ENCODE measurements around the gene MRPL10.
"Not testable (repeated sequence)": the region's sequence is repeated elsewhere in the genome, so short reads cannot be mapped to it uniquely, and the experiment has no call there.

The MRPL10 gene

DNA sequence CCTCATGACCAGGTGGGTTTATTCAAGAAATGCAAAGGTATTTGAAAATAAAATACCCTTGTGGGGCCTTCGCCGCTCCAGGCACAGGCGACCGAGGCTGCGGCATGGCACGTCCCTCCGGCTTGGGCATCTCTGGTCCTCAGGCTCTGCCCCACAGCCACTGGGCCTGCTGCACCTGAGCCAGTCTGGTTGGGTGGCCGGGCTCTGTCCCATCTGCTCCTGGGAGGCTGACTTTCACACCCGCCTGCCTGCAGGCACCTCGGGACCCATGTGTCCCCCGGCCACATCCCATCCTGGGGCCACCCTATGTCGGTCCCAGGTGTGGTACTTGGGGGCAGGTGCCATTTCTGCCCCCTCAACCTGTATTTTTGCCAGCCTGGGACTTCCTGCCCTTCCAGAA is 30.7 kb downstream of the MRPL10 start:
- no peak overlapping the region for H3K4me3 ChIP-seq (ENCODE audit: low read depth, low read length)

DNA sequence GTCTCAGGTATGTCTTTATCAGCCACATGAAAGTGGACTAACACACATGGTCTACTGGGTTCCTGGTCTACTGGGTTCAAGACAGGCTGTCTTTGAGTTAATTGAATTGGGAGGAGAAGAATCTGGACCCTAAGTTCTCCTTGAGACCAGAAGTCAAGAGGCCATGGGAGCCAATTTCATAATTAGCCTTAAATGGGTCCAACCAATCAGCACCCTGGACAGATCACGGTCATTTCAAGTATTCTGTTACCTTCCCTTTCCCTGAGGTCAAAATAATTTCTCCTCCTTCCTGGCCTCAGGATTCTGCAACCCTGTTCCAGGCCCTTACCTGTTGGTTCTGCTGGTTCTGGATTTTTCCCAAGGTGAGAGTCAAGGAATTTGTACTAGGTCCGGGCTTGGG is 33.5 kb downstream of the MRPL10 start:
- no peak overlapping the region for H3K4me3 ChIP-seq (ENCODE audit: low read depth, low read length)

DNA sequence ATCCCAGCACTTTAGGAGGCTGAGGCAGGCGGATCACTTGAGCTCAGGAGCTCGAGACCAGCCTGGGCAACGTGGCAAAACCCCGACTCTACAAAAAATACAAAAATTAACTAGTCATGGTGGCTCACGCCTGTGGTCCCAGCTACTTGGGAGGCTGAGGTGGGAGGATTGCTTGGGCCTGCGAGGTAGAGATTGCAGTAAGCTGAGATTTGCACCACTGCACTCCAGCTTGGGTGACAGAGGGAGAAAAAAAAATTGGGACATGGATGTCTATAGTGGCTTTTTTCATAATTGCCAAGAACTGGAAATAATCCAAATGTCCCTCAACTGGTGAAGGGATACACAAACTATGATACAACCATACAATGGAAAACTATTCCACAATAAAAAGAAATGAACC is 38.4 kb downstream of the MRPL10 start:
- no peak overlapping the region for H3K4me3 ChIP-seq (ENCODE audit: low read depth, low read length)

DNA sequence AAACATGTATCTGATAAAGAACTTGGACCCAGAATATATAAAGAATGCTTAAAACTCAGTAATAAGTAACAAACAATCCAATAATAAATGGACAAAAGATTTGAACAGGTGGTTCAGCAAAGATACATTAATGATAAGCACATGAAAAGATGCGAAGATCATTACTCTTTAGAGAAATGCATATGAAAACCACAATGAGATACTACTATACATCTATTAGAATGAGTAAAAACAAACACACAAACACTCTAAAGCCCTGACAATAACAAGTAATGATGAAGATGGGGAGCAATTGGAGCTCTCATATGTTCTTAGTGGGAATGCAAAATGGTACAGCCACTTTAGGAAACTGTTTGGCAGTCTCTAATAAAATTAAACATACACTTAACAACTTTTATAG is 38.9 kb downstream of the MRPL10 start:
- no peak overlapping the region for H3K4me3 ChIP-seq (ENCODE audit: low read depth, low read length)

DNA sequence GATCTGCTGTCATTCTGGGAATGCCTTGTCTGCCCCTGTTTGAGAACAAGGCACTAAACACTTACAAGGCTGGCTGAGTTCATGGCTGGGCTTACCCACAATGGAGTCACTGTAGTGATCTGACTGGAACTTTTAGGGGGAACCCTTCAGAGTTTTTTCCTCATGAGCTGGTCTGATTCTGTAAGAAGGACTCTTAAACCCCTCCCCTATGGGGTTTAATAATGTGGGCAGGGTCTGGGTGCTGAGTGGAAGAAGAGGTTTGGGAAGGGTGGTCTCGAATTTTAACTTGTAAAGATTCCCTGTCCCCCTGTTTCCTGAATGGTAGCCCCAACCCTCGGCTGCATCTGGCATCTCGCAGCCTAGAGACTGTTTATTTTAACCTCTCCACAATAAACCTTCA is 40.3 kb downstream of the MRPL10 start:
- no peak overlapping the region for H3K4me3 ChIP-seq (ENCODE audit: low read depth, low read length)

DNA sequence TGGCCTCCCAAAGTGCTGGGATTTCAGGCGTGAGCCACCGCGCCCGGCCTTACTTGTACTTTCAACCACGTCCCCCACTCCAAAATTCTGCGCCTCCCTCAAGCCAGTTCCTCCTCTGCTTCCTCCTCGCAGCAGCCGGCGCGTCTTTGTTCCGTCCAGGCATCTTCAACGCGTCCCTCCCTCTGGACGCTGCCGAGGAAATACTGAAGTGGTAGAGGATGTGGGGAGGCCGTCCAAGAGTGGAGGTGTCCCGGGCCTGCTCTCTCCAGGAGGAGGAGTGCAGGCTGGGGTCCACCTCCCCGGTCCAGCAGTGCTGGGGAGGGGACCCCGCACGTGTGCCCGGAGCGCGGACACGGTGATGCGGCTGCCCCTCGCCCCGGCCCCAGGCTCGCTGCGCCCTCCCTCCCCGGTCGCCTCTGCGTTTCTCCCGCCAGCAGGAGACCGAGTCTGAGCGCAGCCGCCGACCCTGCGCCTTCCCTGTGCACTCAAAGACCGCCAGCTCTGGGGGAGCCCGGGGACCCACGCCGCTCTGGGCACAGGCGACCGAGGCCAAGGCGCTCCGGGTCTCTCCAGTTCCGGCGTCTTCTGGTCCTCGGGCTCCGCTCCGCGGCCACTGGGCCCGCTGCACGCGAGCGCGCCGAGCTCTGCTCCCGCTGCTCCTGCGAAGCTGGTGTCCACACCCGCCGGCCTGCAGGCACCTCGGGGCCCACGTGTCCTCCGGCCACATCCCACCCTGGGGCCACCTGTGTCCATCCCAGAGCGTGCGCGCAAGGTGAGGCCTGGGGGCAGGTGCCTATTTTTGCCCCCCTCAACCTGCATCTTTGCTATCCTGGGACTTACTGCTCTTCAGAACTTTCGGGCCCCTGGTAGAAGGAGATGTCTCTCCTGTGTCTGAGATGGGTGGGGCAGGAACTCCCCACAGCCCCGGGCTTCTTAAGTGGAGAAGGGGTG is 41.5 kb downstream of the MRPL10 start:
- H3K4me3 ChIP-seq (ENCODE audit: low read depth, low read length), result peak overlapping the region; percentile 33

DNA sequence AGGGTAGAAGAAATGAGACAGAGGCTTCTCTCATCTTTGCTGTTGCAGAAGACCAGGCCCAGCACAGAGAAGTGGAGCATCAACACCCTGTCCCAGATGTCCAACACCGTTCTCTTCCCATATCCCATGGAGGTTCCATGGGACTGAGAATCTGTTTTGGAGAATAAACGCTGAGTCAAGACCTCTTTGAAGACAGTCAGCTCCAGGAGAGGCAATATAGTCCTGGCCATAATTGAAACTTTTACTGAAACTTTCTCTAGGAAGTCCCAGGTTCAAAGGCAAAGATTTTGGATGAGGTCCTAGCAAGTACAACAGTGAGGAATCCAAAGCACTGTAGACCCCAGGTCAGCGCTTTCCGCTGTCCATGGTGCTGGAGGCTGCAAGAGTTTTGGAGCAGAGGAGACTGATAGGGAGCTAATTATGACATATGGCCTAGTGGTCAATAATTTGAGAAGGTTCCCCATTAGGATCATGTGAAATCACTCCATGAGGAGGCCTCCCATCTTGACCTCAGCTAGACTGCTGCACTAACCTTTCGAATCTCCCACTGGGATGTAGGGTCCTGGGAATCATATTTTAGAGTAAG is 45.7 kb downstream of the MRPL10 start:
- no peak overlapping the region for H3K4me3 ChIP-seq (ENCODE audit: low read depth, low read length)

DNA sequence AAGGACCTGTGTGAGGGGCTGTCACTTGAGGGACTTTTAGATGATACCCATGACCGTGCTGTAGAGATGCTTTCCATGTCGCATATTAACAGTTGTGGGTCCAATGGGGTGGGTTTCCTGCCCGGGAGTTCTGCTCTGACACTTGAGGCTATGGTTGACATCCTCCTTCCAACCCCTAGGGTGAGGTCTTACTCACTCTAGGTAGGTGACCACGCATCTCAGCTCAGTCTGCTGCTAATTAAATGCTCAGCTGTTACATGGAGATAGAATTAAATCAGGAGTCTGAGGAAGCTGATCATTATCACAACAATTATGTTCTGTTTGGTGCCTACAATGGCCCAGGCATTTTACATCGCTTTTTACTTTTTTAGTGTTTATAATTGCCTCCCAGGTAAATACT is 49.9 kb downstream of the MRPL10 start:
- no peak overlapping the region for H3K4me3 ChIP-seq (ENCODE audit: low read depth, low read length)

DNA sequence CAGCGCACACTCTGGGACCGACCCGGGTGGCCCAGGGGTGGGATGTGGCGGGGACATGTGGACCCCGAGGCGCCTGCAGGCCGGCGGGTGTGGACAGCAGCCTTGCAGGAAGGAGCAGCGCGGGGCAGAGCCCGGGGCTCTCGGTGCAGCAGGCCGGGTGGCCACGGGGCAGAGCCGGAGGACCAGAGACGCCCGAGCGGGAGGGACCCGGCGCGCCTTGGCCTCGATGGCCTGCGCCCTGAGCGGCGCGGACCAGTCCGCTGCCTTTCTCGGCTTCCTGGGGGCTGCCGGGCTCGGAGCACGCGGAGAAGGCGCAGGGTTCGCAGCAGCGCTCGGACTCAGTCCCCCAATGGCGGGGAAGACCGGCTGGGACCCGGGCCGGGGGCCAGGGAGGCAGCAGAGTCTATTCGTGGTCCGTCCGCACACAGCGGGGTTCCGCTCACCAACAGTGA is 53.1 kb downstream of the MRPL10 start:
- H3K4me3 ChIP-seq (ENCODE audit: low read depth, low read length), result no peak overlapping the region

DNA sequence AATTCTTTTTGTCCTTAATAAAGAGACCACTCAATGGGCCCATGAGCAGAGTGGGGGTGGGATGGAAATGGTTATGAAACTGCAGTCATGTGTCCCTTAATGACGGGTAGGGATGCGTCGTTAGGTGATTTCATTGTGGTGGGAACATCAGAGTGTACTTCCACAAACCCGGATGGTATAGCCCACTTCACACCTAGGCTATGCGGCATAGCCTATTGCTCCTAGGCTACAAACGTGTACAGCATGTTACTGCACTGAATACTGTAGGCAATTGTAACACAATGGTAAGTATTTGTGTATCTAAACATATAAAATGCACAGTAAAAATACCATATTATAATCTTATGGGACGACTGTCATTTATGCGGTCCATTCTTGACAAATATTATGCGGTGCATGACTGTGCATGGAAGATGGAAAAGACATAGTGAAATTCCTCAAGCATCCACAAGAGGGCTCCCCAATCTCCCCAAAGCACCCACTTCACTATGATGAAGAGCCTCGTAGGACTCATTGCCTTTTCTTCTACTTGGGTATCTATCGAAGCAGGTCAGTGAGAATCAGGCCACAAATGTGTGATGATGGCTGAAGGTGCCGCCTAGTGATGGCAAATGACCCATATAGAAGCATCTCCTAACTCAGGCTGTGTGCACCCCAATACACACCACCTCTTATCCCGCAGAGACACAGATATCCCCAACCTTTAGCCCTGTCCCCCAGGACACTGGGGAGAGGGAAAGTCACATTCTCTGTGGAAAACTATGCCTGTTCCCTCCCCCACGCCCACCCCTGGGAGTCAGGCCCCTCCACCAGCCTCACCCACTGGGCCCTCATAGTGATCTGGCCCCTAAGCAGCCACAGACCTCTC is 54.8 kb downstream of the MRPL10 start:
- H3K4me3 ChIP-seq (ENCODE audit: low read depth, low read length), result no peak overlapping the region

DNA sequence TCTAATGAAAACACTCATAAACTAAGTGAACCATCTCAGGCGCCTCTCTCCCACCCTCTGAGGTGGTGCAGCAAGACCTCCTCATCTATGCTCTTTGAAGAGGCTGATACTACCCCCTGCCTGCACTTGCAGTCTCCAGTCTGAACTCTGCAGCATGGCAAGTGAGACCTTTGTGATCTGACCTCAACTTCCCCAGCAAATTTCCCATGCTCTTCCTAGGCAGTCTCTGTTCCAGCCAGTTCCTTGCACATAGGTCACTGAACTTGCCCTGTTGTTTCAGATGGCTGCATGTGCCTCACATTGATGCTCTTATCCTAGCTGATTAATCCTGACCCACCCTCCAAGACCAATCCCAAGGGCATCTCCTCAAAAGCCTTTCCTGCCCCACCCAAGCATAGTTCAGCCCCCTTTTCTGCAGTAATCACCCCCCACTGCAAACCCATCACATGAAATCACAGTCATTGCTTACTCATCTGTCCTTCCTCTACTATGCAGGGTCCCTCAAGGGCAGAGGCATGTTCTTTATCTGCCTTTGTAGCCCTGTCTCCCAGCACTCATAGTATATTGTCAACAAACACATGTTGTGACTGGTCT is 56.3 kb downstream of the MRPL10 start:
- H3K4me3 ChIP-seq (ENCODE audit: low read depth, low read length), result no peak overlapping the region

DNA sequence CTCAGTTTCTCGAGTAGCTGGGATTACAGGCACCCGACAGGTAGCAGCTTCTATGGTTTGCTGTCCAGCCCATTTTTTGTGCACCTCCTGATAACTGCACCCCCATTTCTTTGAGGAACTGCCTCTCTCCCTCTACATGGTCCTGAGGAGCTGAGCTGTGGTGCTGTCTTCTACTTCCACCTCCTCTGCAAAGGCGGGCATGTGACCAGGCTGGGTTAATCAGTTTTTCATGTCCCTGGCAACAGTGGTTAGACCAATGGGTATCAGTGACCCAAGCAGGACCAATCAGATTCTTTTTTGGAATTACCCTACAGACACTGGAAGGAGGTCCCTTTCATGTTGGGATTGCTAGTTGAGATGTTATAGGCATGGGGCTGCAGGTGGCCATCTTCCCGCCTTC is 57.0 kb downstream of the MRPL10 start:
- no peak overlapping the region for H3K4me3 ChIP-seq (ENCODE audit: low read depth, low read length)

DNA sequence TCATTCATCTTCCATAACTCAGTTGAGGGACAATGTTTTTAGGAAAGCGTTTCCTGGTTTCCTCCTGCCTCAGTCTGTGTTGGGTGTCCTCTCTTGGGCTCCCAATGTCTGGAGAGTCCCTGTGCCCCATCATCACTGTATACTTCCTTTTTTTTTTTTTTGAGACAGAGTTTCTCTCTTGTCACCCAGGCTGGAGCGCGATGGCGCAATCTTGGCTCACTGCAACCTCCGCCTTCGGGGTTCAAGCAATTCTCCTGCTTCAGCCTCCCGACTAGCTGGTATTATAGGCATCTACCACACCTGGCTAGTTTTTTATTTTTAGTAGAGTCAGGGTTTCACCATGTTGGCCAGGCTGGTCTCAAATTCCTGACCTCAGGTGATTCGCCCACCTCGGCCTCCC is 57.7 kb downstream of the MRPL10 start:
- H3K4me3 ChIP-seq (ENCODE audit: low read depth, low read length), result not testable (repeated sequence)
